Endodermal cell (in vitro differentiated cells): ENCODE data around the gene CYP19A1. TPM values are rescaled to one million over a fixed set of nuclear protein-coding genes. Genes with fewer than 3 reads are reported as not detected.
A peak's percentile ranks its signal among the peaks of the same experiment; 100 is the strongest.
"Not testable (repeated sequence)": the region's sequence is repeated elsewhere in the genome, so short reads cannot be mapped to it uniquely, and the experiment has no call there.

Experiments used
- DNase-seq: peaks from one replicate; pipeline ENCODE4 v3.0.0-alpha.2; 2017
- H3K27ac ChIP-seq: 2 replicates; pipeline ENCODE4 v1.5.1; 2013; ENCODE audit warnings: mild to moderate bottlenecking, low read depth, low read length, moderate library complexity
- H3K27me3 ChIP-seq: 2 replicates; pipeline ENCODE4 v1.6.1; 2013; ENCODE audit warnings: mild to moderate bottlenecking, low read length, moderate library complexity; ENCODE audit not compliant: insufficient read depth, control insufficient read depth, poor library complexity, severe bottlenecking
- H3K36me3 ChIP-seq: 2 replicates; pipeline ENCODE4 v1.7.0; 2013; ENCODE audit warnings: mild to moderate bottlenecking, low read length, moderate library complexity; ENCODE audit not compliant: control insufficient read depth, insufficient read depth
- H3K4me1 ChIP-seq: one replicate; pipeline ENCODE4 v1.7.0; 2013; ENCODE audit warnings: low read length; ENCODE audit not compliant: control insufficient read depth, insufficient read depth
- H3K4me3 ChIP-seq: 2 replicates; pipeline ENCODE4 v1.5.1; 2013; ENCODE audit warnings: mild to moderate bottlenecking, low read length, moderate library complexity
- H3K9ac ChIP-seq: 2 replicates; pipeline ENCODE4 v1.6.1; 2013; ENCODE audit warnings: mild to moderate bottlenecking, low read length, moderate library complexity; ENCODE audit not compliant: poor library complexity, severe bottlenecking; ENCODE audit errors: extremely low read depth
- H3K9me3 ChIP-seq: 2 replicates; pipeline ENCODE4 v1.6.1; 2013; ENCODE audit warnings: mild to moderate bottlenecking, low read length, moderate library complexity; ENCODE audit not compliant: control insufficient read depth
- H3K27ac Mint-ChIP-seq: 2 replicates; pipeline ENCODE4 v1.8.0; 2020; ENCODE audit warnings: mixed read lengths
- H3K27me3 Mint-ChIP-seq: 2 replicates; pipeline ENCODE4 v1.8.0; 2021; ENCODE audit warnings: mild to moderate bottlenecking, mixed read lengths; ENCODE audit not compliant: insufficient read depth
- H3K36me3 Mint-ChIP-seq: 2 replicates; pipeline ENCODE4 v1.8.0; 2020; ENCODE audit warnings: low read depth, mixed read lengths
- H3K4me1 Mint-ChIP-seq: 2 replicates; pipeline ENCODE4 v1.8.0; 2020; ENCODE audit warnings: mixed read lengths
- H3K4me3 Mint-ChIP-seq: 2 replicates; pipeline ENCODE4 v1.8.0; 2020; ENCODE audit warnings: mild to moderate bottlenecking, moderate library complexity, mixed read lengths
- H3K9me3 Mint-ChIP-seq: 2 replicates; pipeline ENCODE4 v1.8.0; 2020; ENCODE audit warnings: mild to moderate bottlenecking, mixed read lengths
- CTCF ChIP-seq: fragments of 200-600 bp; sonication (generic); conservative IDR thresholded peaks from 2 replicates; pipeline ENCODE4 v1.5.0; 2021; ENCODE audit warnings: antibody characterized with exemption, mild to moderate bottlenecking
- WGBS, 2 experiments: methylation state at CpG; one replicate each; pipeline versions ENCODE4 v1.1.5 to v1.1.7; 2013; ENCODE audit warnings: missing lambda C conversion rate in 2 of 2, mixed read lengths in 1 of 2; ENCODE audit not compliant: insufficient coverage in 1 of 2, insufficient read length in 1 of 2; 5-methylcytosine and 5-hydroxymethylcytosine counted together
- total RNA-seq, 2 donors: library from RNA; stranded (reverse); fragmentation: NEBNext Ultra II Directional in 1 of 2; extraction: Animal tissue kit (Norgen Biotek cat#: 25700) in 1 of 2; gene quantifications; 2 replicates in 1 of 2; 3 replicates in 1 of 2; pipeline ENCODE4 v1.2.1, GENCODE V29; 2021

CYP19A1 gene
- total RNA-seq, 2 donors from 2014 or later = not detected

GRCh38 chr15:51285399-51285798, 53.0 kb downstream of the CYP19A1 start:
- Histone ChIP-seq H3K4me1 (no peaks in the 10 kb centered on the region), H3K9ac (no peak overlapping the region), H3K4me3 (no peak overlapping the region), H3K27ac (no peak overlapping the region), H3K36me3 (no peaks in the 10 kb centered on the region), H3K27me3 (no peaks in the 10 kb centered on the region), H3K9me3 (no peaks in the 10 kb centered on the region)
- Mint-ChIP-seq H3K36me3 (no peaks in the 10 kb centered on the region), H3K4me3 (no peak overlapping the region), H3K9me3 (no peaks in the 10 kb centered on the region), H3K27me3 (peaks cover 28% of the 10 kb centered on the region), H3K27ac (no peak overlapping the region), H3K4me1 (no peaks in the 10 kb centered on the region)
- WGBS, 2 experiments = 93 to 94% methylated on average over 4 to 6 of the region's 6 CpGs
- no peak for TF ChIP-seq CTCF
- no peak for DNase-seq

GRCh38 chr15:51284871-51285270, 53.5 kb downstream of the CYP19A1 start:
- Histone ChIP-seq H3K36me3 (no peaks in the 10 kb centered on the region), H3K9ac (no peak overlapping the region), H3K4me1 (no peaks in the 10 kb centered on the region), H3K27ac (no peak overlapping the region), H3K4me3 (no peak overlapping the region), H3K9me3 (no peaks in the 10 kb centered on the region), H3K27me3 (peaks cover under 1% of the 10 kb centered on the region)
- H3K4me3 Mint-ChIP-seq = no peak overlapping the region
- no peaks in the 10 kb centered on the region for H3K36me3 Mint-ChIP-seq
- H3K4me1 Mint-ChIP-seq = no peaks in the 10 kb centered on the region
- 95 to 96% methylated on average over 4 to 6 of the region's 6 CpGs for WGBS, 2 experiments
- H3K27me3 Mint-ChIP-seq = peaks cover 26% of the 10 kb centered on the region
- no peak overlapping the region for H3K27ac Mint-ChIP-seq
- no peak for DNase-seq
- no peak for TF ChIP-seq CTCF
- no peaks in the 10 kb centered on the region for H3K9me3 Mint-ChIP-seq

GRCh38 chr15:51283026-51283425, 55.4 kb downstream of the CYP19A1 start:
- no peak overlapping the region for H3K4me3 ChIP-seq

GRCh38 chr15:51282241-51282640, 56.2 kb downstream of the CYP19A1 start:
- not testable (repeated sequence) for H3K4me1 Mint-ChIP-seq, H3K4me1 ChIP-seq, DNase-seq, H3K36me3 Mint-ChIP-seq, H3K9me3 Mint-ChIP-seq, H3K27ac ChIP-seq, H3K9me3 ChIP-seq, H3K4me3 ChIP-seq, H3K27ac Mint-ChIP-seq, H3K4me3 Mint-ChIP-seq, H3K9ac ChIP-seq, H3K36me3 ChIP-seq
- H3K27me3 Mint-ChIP-seq = peaks cover 39% of the 10 kb centered on the region
- 92 to 100% methylated on average over 2 of the region's 2 CpGs for WGBS, 2 experiments
- H3K27me3 ChIP-seq = peaks cover 23% of the 10 kb centered on the region

More at GRCh38 chr15:51283026-51283425, 55.4 kb downstream of the CYP19A1 start:
- Mint-ChIP-seq H3K9me3 (no peaks in the 10 kb centered on the region), H3K27me3 (peaks cover 39% of the 10 kb centered on the region), H3K4me1 (no peaks in the 10 kb centered on the region), H3K36me3 (no peaks in the 10 kb centered on the region), H3K4me3 (no peak overlapping the region), H3K27ac (no peak overlapping the region)
- peaks cover 19% of the 10 kb centered on the region for H3K27me3 ChIP-seq
- no peaks in the 10 kb centered on the region for H3K36me3 ChIP-seq
- no peak overlapping the region for H3K9ac ChIP-seq
- no peaks in the 10 kb centered on the region for H3K9me3 ChIP-seq
- no peak for DNase-seq
- 84 to 91% methylated on average over 5 to 6 of the region's 6 CpGs for whole genome bisulfite sequencing, 2 experiments
- TF ChIP-seq CTCF = peak; percentile 37
- no peaks in the 10 kb centered on the region for H3K4me1 ChIP-seq
- no peak overlapping the region for H3K27ac ChIP-seq
